ENCODE data around the gene NEUROD4. TPM values are rescaled to one million over a fixed set of nuclear protein-coding genes. Genes with fewer than 3 reads are reported as not detected.
"Not testable (repeated sequence)": the region's sequence is repeated elsewhere in the genome, so short reads cannot be mapped to it uniquely, and the experiment has no call there.

NEUROD4 gene
- total and polyA plus RNA-seq, 8 donors, result 0.02 TPM; not detected in 7

DNA sequence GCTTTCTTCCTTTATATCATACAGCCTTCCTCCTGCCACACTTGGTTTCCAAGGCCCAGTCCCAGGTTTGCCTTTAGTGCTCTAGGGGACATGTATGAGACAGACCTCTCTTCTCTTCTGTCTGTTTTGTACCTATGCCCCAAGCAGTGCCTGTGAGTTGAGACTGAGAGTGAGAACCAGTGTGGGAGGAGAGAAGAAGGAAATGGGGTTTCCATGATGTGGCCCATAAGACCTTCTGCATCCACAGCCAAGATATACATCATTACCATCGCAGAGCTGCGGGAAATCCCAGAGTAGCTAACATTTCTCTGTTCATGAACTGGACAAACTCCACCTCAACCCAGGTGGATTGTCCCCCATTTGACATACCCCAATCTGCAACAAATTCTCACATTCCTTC, 38.0 kb upstream of the NEUROD4 start:
- WGBS, 2 donors, result 86 to 96% methylated on average over 2 of the region's 2 CpGs
- ATAC-seq, result no peak

DNA sequence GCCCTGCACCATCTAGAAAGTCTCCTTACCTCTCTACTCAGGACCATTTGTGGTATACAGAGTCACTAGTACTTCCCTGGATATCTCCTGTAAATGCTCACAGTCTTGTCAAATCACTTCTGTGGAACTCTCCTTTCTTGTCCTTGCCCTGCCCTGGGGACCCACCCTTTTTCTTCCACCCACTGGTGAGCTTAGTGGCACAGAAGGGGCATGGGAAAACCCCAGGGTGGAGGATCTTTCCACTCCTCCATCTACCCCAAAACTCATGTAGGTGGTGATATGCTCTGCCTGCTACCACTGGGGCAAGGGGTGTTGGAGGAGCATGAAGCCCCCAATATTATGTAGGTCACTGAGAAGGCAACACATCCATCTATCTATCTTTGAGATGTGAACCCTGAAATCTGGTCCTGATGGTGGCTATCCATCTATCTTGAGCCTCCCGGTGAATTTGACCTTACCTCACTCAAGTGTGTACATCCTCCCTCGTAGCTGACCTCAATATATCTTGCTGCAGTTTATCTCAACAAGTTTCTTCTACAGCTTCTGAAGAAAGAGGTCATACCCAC, 36.2 kb upstream of the NEUROD4 start:
- no peaks in the 10 kb centered on the region for H3K27me3 ChIP-seq
- H3K27ac ChIP-seq, result no peak overlapping the region
- H3K36me3 ChIP-seq, result no peaks in the 10 kb centered on the region
- 74 to 77% methylated on average over 2 of the region's 2 CpGs for WGBS, 2 donors
- DNase-seq (no peak), ATAC-seq (no peak), FAIRE-seq (no peak)
- no peaks in the 10 kb centered on the region for H3K4me1 ChIP-seq
- H3K9me3 ChIP-seq, result no peaks in the 10 kb centered on the region
- TF ChIP-seq, protein P1, sequence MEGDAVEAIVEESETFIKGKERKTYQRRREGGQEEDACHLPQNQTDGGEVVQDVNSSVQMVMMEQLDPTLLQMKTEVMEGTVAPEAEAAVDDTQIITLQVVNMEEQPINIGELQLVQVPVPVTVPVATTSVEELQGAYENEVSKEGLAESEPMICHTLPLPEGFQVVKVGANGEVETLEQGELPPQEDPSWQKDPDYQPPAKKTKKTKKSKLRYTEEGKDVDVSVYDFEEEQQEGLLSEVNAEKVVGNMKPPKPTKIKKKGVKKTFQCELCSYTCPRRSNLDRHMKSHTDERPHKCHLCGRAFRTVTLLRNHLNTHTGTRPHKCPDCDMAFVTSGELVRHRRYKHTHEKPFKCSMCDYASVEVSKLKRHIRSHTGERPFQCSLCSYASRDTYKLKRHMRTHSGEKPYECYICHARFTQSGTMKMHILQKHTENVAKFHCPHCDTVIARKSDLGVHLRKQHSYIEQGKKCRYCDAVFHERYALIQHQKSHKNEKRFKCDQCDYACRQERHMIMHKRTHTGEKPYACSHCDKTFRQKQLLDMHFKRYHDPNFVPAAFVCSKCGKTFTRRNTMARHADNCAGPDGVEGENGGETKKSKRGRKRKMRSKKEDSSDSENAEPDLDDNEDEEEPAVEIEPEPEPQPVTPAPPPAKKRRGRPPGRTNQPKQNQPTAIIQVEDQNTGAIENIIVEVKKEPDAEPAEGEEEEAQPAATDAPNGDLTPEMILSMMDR (IDR thresholded peaks at IDR 0.05), result no peak
- intact Hi-C loops (cut with DNase I), result no loop called here
- H3K4me3 ChIP-seq, result no peak overlapping the region

More for the DNA sequence above, 38.0 kb upstream of the NEUROD4 start:
- Histone ChIP-seq H3K4me3 (no peak overlapping the region), H3K9me3 (no peaks in the 10 kb centered on the region), H3K36me3 (no peaks in the 10 kb centered on the region), H3K27ac (no peak overlapping the region), H3K4me1 (no peaks in the 10 kb centered on the region), H3K27me3 (no peaks in the 10 kb centered on the region)
- FAIRE-seq (no peak), DNase-seq (no peak)
- TF ChIP-seq, protein P1 (IDR thresholded peaks at IDR 0.05), result no peak
- intact Hi-C loops (cut with DNase I), result no loop called here

DNA sequence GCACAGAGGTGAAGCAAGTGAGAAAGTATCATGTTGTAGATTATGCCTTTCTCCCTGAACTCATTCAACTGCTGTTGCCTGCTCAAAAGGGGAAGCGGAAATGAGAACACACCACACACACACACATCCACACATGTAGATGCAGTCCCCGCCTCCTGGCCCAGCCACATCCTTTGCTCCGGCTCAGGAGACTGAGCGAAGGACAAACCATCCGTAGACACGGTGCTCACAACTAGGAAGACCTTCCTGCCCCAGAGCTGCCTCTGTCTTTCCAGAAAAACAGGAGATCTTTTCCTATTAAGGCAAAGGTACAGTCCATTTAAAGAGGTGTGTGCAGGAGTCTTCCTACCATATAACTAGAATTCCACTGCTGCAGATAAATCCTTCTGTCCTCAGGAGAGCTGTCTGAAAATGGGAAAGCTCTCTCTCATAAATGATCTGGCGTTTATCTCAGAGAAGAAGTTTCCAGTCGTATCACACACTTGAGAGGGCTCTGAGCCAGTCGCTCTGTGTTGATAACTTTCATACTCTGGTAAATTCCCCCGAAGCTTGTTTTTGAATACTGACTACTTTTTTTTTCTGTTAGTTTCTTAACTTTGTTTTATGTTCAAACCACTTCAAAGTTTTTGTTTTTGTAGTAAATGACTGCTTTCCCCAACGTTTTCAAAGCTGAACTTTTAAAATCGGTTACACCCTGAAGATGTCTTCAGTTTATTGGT, 35.0 kb upstream of the NEUROD4 start, which contains the start of gene TESPA1:
TSS of gene TESPA1 (minus strand) at position 105 of the 719 bp plus-strand sequence. CDS start 10,200 bp downstream, outside the sequence.
- ATAC-seq, result peak in 2 of 4 donors; percentile 78 to 82

DNA sequence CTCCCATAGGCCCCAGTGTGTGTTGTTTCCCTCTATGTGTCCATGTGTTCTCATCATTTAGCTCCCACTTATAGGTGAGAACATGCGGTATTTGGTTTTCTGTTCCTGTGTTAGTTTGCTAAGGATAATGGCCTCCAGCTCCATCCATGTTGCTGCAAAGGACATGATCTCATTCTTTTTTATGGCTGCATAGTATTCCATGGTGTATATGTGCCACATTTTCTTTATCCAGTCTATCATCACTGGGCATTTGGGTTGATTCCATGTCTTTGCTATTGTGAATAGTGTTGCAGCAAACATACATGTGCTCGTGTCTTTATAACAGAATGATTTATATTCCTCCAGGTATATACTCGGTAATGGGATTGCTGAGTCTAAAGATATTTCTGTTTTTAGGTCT, 33.0 kb upstream of the NEUROD4 start:
- H3K36me3 ChIP-seq; DNase-seq; H3K27me3 ChIP-seq; H3K27ac ChIP-seq; H3K4me3 ChIP-seq; intact Hi-C loops (cut with DNase I); H3K9me3 ChIP-seq; H3K4me1 ChIP-seq; ATAC-seq; FAIRE-seq: not testable (repeated sequence)
- 82 to 94% methylated on average over 3 of the region's 3 CpGs for WGBS, 2 donors

More for the DNA sequence above, 35.0 kb upstream of the NEUROD4 start, which contains the start of gene TESPA1:
- DNase-seq (peak in 1 of 6 donors; percentile 37), FAIRE-seq (no peak)
- no peak within 1 kb of the TSS for H3K4me3 ChIP-seq
- H3K4me1 ChIP-seq, result no peaks in the 10 kb centered on the region
- H3K9me3 ChIP-seq, result no peaks in the 10 kb centered on the region
- no peaks in the 10 kb centered on the region for H3K27me3 ChIP-seq
- intact Hi-C loops (cut with DNase I), result no loop called here
- TF ChIP-seq, protein P1 (IDR thresholded peaks at IDR 0.05), result no peak
- no peak within 1 kb of the TSS for H3K27ac ChIP-seq
- H3K36me3 ChIP-seq, result no peaks in the 10 kb centered on the region
- WGBS, 2 donors, result 52 to 55% methylated on average over 12 of the region's 12 CpGs

DNA sequence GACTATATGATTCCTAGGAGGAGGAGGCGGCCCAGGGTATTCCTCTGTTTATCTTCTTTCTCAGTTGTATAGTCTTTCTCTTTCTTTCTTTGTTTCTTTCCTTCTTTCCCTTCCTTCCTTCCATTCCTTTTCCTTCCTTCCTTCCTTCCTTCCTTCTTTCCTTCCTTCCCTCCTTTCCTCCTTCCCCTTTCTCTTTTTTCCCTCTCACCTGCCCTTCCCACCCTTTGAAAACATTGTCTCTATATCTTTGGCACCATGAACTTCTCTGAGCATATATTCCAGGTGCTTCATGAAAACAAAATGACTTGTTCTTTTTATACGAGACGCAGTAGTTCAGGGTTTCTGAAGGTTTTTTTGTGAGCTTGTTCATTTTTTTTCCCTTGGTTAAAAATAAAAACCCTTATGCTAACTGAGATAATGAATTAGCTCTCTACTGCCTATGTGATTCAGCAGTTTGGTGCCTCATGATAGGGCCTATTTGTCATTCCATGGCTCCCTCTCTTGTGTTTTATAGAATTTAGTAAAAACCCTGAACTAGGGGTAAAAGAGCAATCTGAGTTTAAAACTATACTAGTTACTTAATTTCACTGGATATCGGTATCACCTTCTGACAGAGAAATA, 32.1 kb upstream of the NEUROD4 start:
- H3K27ac ChIP-seq, result no peak overlapping the region
- H3K27me3 ChIP-seq, result no peaks in the 10 kb centered on the region
- H3K4me3 ChIP-seq, result no peak overlapping the region
- H3K36me3 ChIP-seq, result no peaks in the 10 kb centered on the region
- H3K4me1 ChIP-seq, result no peaks in the 10 kb centered on the region
- FAIRE-seq, result no peak
- no peaks in the 10 kb centered on the region for H3K9me3 ChIP-seq
- 82 to 85% methylated on average over 4 of the region's 4 CpGs for WGBS, 2 donors
- no peak for ATAC-seq
- intact Hi-C loops (cut with DNase I), result no loop called here
- TF ChIP-seq, protein P1 (IDR thresholded peaks at IDR 0.05), result no peak
- DNase-seq, result no peak
